GM19193 (cell line): Measurements from ENCODE around the gene HDAC10.

Experiments used
- POLR2A ChIP-seq: IDR thresholded peaks from 4 replicates; pipeline ENCODE4 v1.6.1; 2011; ENCODE audit not compliant: insufficient read depth, insufficient read length; ENCODE audit errors: extremely low read depth

Gene HDAC10

GRCh38 chr22:50256258-50256862 lies 5.3 kb upstream of the HDAC10 start:
- TF ChIP-seq POLR2A: no peak

GRCh38 chr22:50255607-50256006 lies 4.5 kb upstream of the HDAC10 start:
- no peak for TF ChIP-seq POLR2A

GRCh38 chr22:50255099-50255498 lies 4.0 kb upstream of the HDAC10 start:
- TF ChIP-seq POLR2A: no peak

- TF ChIP-seq POLR2A: no peak
These were observed 2.9 kb upstream of the HDAC10 start for GRCh38 chr22:50253941-50254340.

GRCh38 chr22:50253046-50253915 lies 2.2 kb upstream of the HDAC10 start:
- no peak for TF ChIP-seq POLR2A

GRCh38 chr22:50252082-50253045 lies 1.3 kb upstream of the HDAC10 start:
- TF ChIP-seq POLR2A: no peak

- TF ChIP-seq POLR2A: no peak
These were observed 514 bp upstream of the HDAC10 start for GRCh38 chr22:50251477-50252081.

- TF ChIP-seq POLR2A: no peak
These were observed 863 bp downstream of the HDAC10 start for GRCh38 chr22:50250249-50250554.

GRCh38 chr22:50249341-50250248 lies 1.5 kb downstream of the HDAC10 start:
- TF ChIP-seq POLR2A: no peak

- no peak for TF ChIP-seq POLR2A
These were observed 2.6 kb downstream of the HDAC10 start for GRCh38 chr22:50248196-50249081.

- TF ChIP-seq POLR2A: no peak
These were observed 3.3 kb downstream of the HDAC10 start for GRCh38 chr22:50247748-50248147.

GRCh38 chr22:50246242-50247175 lies 4.6 kb downstream of the HDAC10 start:
- TF ChIP-seq POLR2A: peak; percentile 3
